ENCODE results near the gene TCERG1L. TPM values are rescaled to one million over a fixed set of nuclear protein-coding genes. Genes with fewer than 3 reads are reported as not detected.
"Not testable (repeated sequence)": the region's sequence is repeated elsewhere in the genome, so short reads cannot be mapped to it uniquely, and the experiment has no call there.

The TCERG1L gene
- total RNA-seq, 1 donor from 2014 or later: 0.99 TPM

- no peak for DNase-seq
Observed at GRCh38 chr10:131082201-131082850, 229.2 kb downstream of the TCERG1L start.

GRCh38 chr10:131081786-131082185 is 229.7 kb downstream of the TCERG1L start:
- no peak for DNase-seq

- no peak for DNase-seq
Observed at GRCh38 chr10:131081376-131081775, 230.1 kb downstream of the TCERG1L start.

GRCh38 chr10:131080571-131080970 is 230.9 kb downstream of the TCERG1L start:
- DNase-seq: no peak

- no peak for DNase-seq
Observed at GRCh38 chr10:131079314-131079713, 232.2 kb downstream of the TCERG1L start.

- not testable (repeated sequence) for DNase-seq
Observed at GRCh38 chr10:131078882-131079280, 232.6 kb downstream of the TCERG1L start.

- DNase-seq: no peak
Observed at GRCh38 chr10:131078131-131078881, 233.2 kb downstream of the TCERG1L start.

- DNase-seq: no peak
Observed at GRCh38 chr10:131077724-131078123, 233.8 kb downstream of the TCERG1L start.

GRCh38 chr10:131077031-131077430 is 234.5 kb downstream of the TCERG1L start:
- DNase-seq: no peak

GRCh38 chr10:131076356-131076755 is 235.2 kb downstream of the TCERG1L start:
- DNase-seq: no peak

GRCh38 chr10:131075218-131075770 is 236.2 kb downstream of the TCERG1L start:
- DNase-seq: no peak

- DNase-seq: no peak
Observed at GRCh38 chr10:131074682-131075081, 236.8 kb downstream of the TCERG1L start.

GRCh38 chr10:131073469-131074035 is 238.0 kb downstream of the TCERG1L start:
- DNase-seq: no peak

GRCh38 chr10:131072651-131073468 is 238.7 kb downstream of the TCERG1L start:
- DNase-seq: no peak

- DNase-seq: no peak
Observed at GRCh38 chr10:131071721-131072120, 239.8 kb downstream of the TCERG1L start.

- no peak for DNase-seq
Observed at GRCh38 chr10:131070856-131071255, 240.7 kb downstream of the TCERG1L start.

GRCh38 chr10:131068760-131069159 is 242.8 kb downstream of the TCERG1L start:
- no peak for DNase-seq

GRCh38 chr10:131068311-131068710 is 243.2 kb downstream of the TCERG1L start:
- DNase-seq: no peak

- DNase-seq: no peak
Observed at GRCh38 chr10:131067690-131068089, 243.8 kb downstream of the TCERG1L start.

- no peak for DNase-seq
Observed at GRCh38 chr10:131065673-131066305, 245.7 kb downstream of the TCERG1L start.

- DNase-seq: no peak
Observed at GRCh38 chr10:131063311-131063710, 248.2 kb downstream of the TCERG1L start.

All from skin of body (tissue), 2 donors.